A549 (cell line): ENCODE measurements around the gene NRN1L. TPM values are rescaled to one million over a fixed set of nuclear protein-coding genes. Genes with fewer than 3 reads are reported as not detected.
"Not testable (repeated sequence)": the region's sequence is repeated elsewhere in the genome, so short reads cannot be mapped to it uniquely, and the experiment has no call there.

Experiments
- ATAC-seq, 2 experiments: fragments of 200-7000 bp in 1 of 2; fragments of >200 bp in 1 of 2; cut with Nextera tagmentation in 1 of 2; cut with Tn5 transposase in 1 of 2; 3 replicates each; pipeline versions ENCODE4 v1.8.0 to v1.9.1; 2018 to 2020; ENCODE audit warnings: mild to moderate bottlenecking in 1 of 2, moderate library complexity in 1 of 2
- CTCF ChIA-PET: fragments of 300-600 bp; sonication (Branson Sonifier 250); formaldehyde crosslinking; extraction: SDS; loops from one replicate; lab custom pipeline; 2021; ENCODE audit warnings: antibody characterized with exemption, inconsistent platforms; lab: Yijun Ruan, JAX
- POLR2A ChIA-PET: fragments of 350-600 bp; formaldehyde crosslinking; extraction: SDS; loops from one replicate; lab custom pipeline; 2021; ENCODE audit warnings: antibody characterized with exemption, inconsistent platforms; lab: Yijun Ruan, JAX
- DNase-seq, 2 experiments: peaks; one replicate each; pipeline versions ENCODE4 v3.0.0 to v3.0.0-alpha.2; 2011 to 2016; ENCODE audit warnings: low read depth in 1 of 2, low spot score in 1 of 2
- FAIRE-seq: peaks from 2 replicates; lab custom pipeline; 2011; peaks lifted over from hg19 to GRCh38; lab: Jason Lieb, UNC
- H3K27ac ChIP-seq, 2 experiments: fragments of >200 bp; sonication (Bioruptor Twin); formaldehyde crosslinking; 3 replicates each; pipeline ENCODE4 v1.5.1; 2016 to 2017
- H3K4me1 ChIP-seq: fragments of >200 bp; sonication (Bioruptor Twin); formaldehyde crosslinking; 3 replicates; pipeline ENCODE4 v1.6.1; 2016
- H3K4me2 ChIP-seq: fragments of >200 bp; sonication (Bioruptor Twin); formaldehyde crosslinking; 3 replicates; pipeline ENCODE4 v1.6.1; 2016
- H3K4me3 ChIP-seq: fragments of >200 bp; sonication (Bioruptor Twin); formaldehyde crosslinking; 3 replicates; pipeline ENCODE4 v1.5.1; 2016
- H3K9me3 ChIP-seq: fragments of >200 bp; sonication (Bioruptor Twin); formaldehyde crosslinking; 3 replicates; pipeline ENCODE4 v1.6.1; 2016
- CHD4 ChIP-seq: fragments of 200-600 bp; sonication (generic); IDR thresholded peaks from 2 replicates; pipeline ENCODE4 v1.6.1; 2016; ENCODE audit warnings: antibody characterized with exemption, mild to moderate bottlenecking, borderline replicate concordance
- EHF ChIP-seq: fragments of 250-450 bp; sonication (Bioruptor Pico); IDR thresholded peaks from 2 replicates; pipeline ENCODE4 v1.5.0; 2020; ENCODE audit warnings: mild to moderate bottlenecking
- FOSL2 ChIP-seq, 2 experiments: fragments of 450-650 bp in 1 of 2; fragments of >200 bp in 1 of 2; sonication (Bioruptor Twin) in 1 of 2; formaldehyde crosslinking; IDR thresholded peaks; 2 replicates each; pipeline versions ENCODE4 v1.5.0 to v1.6.1; 2016 to 2020; ENCODE audit warnings: mild to moderate bottlenecking in 1 of 2, moderate library complexity in 1 of 2
- HDAC2 ChIP-seq: fragments of 200-600 bp; sonication (generic); IDR thresholded peaks from 2 replicates; pipeline ENCODE4 v1.6.1; 2016
- HOXB13 ChIP-seq: fragments of 250-450 bp; sonication (Bioruptor Pico); IDR thresholded peaks from 2 replicates; pipeline ENCODE4 v1.5.0; 2020; ENCODE audit warnings: low read depth, mild to moderate bottlenecking, moderate library complexity
- HOXB5 ChIP-seq: fragments of 250-450 bp; sonication (Bioruptor Pico); IDR thresholded peaks from 2 replicates; pipeline ENCODE4 v1.5.0; 2020; ENCODE audit warnings: mild to moderate bottlenecking, moderate library complexity
- JUN ChIP-seq, 2 experiments: fragments of >200 bp; sonication (Bioruptor Twin); formaldehyde crosslinking; IDR thresholded peaks; 2 replicates in 1 of 2; 3 replicates in 1 of 2; pipeline ENCODE4 v1.6.1; 2016 to 2017
- JUNB ChIP-seq: fragments of >200 bp; sonication (Bioruptor Twin); formaldehyde crosslinking; IDR thresholded peaks from 2 replicates; pipeline ENCODE4 v1.6.1; 2016
- KDM1A ChIP-seq: fragments of 200-600 bp; sonication (generic); IDR thresholded peaks from 2 replicates; pipeline ENCODE4 v1.6.1; 2016; ENCODE audit warnings: low read depth, mild to moderate bottlenecking
- KDM5A ChIP-seq: fragments of 200-600 bp; sonication (generic); IDR thresholded peaks from 2 replicates; pipeline ENCODE4 v1.6.1; 2016; ENCODE audit warnings: antibody characterized with exemption, mild to moderate bottlenecking
- MAFK ChIP-seq: fragments of 450-650 bp; IDR thresholded peaks from 2 replicates; pipeline ENCODE4 v1.6.1; 2014; ENCODE audit not compliant: partially characterized antibody
- PHF8 ChIP-seq: fragments of 200-600 bp; sonication (generic); IDR thresholded peaks from 2 replicates; pipeline ENCODE4 v1.6.1; 2016; ENCODE audit warnings: low read depth, mild to moderate bottlenecking, antibody characterized with exemption, moderate library complexity, borderline replicate concordance
- POLR2A ChIP-seq: IDR thresholded peaks from 2 replicates; pipeline ENCODE4 v1.6.1; 2012; ENCODE audit warnings: mild to moderate bottlenecking, low read length
- RNF2 ChIP-seq: fragments of 200-600 bp; sonication (generic); IDR thresholded peaks from 2 replicates; pipeline ENCODE4 v1.6.1; 2016; ENCODE audit warnings: low read depth, mild to moderate bottlenecking, antibody characterized with exemption, moderate library complexity, borderline replicate concordance
- SMC3 ChIP-seq: fragments of >200 bp; sonication (Bioruptor Twin); formaldehyde crosslinking; IDR thresholded peaks from 3 replicates; pipeline ENCODE4 v1.6.1; 2018; ENCODE audit warnings: inconsistent platforms
- SREBF2 ChIP-seq: fragments of 450-650 bp; IDR thresholded peaks from 2 replicates; pipeline ENCODE4 v1.6.1; 2014; ENCODE audit warnings: mild to moderate bottlenecking, moderate library complexity
- TP53 ChIP-seq: fragments of 250-450 bp; sonication (Bioruptor Pico); IDR thresholded peaks from 2 replicates; pipeline ENCODE4 v1.5.0; 2021; ENCODE audit warnings: mild to moderate bottlenecking, moderate library complexity
- ZNF302 ChIP-seq: fragments of 250-450 bp; sonication (Bioruptor Pico); IDR thresholded peaks from 2 replicates; pipeline ENCODE4 v1.9.0; 2021; ENCODE audit warnings: inconsistent platforms, mild to moderate bottlenecking, moderate library complexity
- ZSCAN20 ChIP-seq: fragments of 250-450 bp; sonication (Bioruptor Pico); IDR thresholded peaks from 2 replicates; pipeline ENCODE4 v1.8.0; 2022; ENCODE audit warnings: mild to moderate bottlenecking, moderate library complexity
- WGBS: methylation state at CpG from one replicate; pipeline ENCODE4 v1.1.6; 2017; ENCODE audit errors: missing lambda C conversion rate; 5-methylcytosine and 5-hydroxymethylcytosine counted together
- polyA plus RNA-seq, 4 experiments: library from polyadenylated mRNA; depleted of rRNA in 3 of 4; stranded (reverse); fragments of >200 nt; fragmentation: RNase III in 1 of 4; extraction: RNeasy Plus Mini Kit Qiagen cat#74134 plus additional on column Dnase treatment in 1 of 4; gene quantifications; 2 replicates in 3 of 4; 3 replicates in 1 of 4; pipeline ENCODE4 v1.2.3, GENCODE V29; 2011 to 2017
- TF ChIP-seq, protein P1 (sequence below): fragments of >200 bp; sonication (Bioruptor Twin); formaldehyde crosslinking; IDR thresholded peaks from 2 replicates; pipeline ENCODE4 v1.6.1; 2016
- TF ChIP-seq, protein P2 (sequence below): IDR thresholded peaks from 2 replicates; pipeline ENCODE4 v1.6.1; 2012
- TF ChIP-seq, protein P3 (sequence below): fragments of 250-450 bp; sonication (Bioruptor Pico); IDR thresholded peaks from 2 replicates; pipeline ENCODE4 v1.5.0; 2020; ENCODE audit warnings: low read depth, mild to moderate bottlenecking, moderate library complexity
- TF ChIP-seq, protein P4 (sequence below): fragments of >200 bp; sonication (Bioruptor Twin); formaldehyde crosslinking; IDR thresholded peaks from 3 replicates; pipeline ENCODE4 v1.5.1; 2016
- TF ChIP-seq, protein P5 (sequence below): fragments of 250-450 bp; sonication (Bioruptor Pico); IDR thresholded peaks from 2 replicates; pipeline ENCODE4 v1.5.0; 2021; ENCODE audit warnings: mild to moderate bottlenecking, moderate library complexity, borderline replicate concordance

Gene NRN1L
- polyA plus RNA-seq, 2 of the 4 experiments (the other 2 are of a cell fraction), result 0.22 TPM; not detected in 1

DNA sequence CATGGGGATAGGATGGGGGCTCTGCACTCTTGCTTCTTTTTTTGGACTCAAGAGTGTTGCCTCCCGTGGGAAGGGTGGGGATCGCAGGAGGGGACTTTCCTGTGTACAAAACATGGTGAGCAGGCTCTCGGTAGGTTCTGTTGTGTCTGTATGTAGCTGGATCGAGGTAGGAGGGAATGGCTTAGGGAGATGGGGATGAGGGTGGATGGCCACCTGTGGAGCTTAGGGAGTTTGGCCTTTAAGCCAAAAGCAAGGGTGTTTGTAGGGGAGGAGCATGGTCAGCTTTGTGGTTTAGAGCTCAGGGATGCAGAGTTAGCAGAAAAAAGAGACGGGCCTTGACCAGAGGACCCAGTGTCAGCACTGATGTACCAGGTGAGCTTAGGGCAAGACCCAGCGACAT is 22.8 kb upstream of the NRN1L start (continued):
- TF ChIP-seq, protein P1, sequence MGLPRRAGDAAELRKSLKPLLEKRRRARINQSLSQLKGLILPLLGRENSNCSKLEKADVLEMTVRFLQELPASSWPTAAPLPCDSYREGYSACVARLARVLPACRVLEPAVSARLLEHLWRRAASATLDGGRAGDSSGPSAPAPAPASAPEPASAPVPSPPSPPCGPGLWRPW, result no peak
- TF ChIP-seq HOXB5 (CRISPR knock-in tag) (no peak), KDM5A (no peak), POLR2A (no peak), HDAC2 (no peak), TP53 (CRISPR knock-in tag) (no peak), ZNF302 (no peak), ZSCAN20 (CRISPR knock-in tag) (no peak)
- TF ChIP-seq, protein P2, sequence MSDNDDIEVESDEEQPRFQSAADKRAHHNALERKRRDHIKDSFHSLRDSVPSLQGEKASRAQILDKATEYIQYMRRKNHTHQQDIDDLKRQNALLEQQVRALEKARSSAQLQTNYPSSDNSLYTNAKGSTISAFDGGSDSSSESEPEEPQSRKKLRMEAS, result no peak
- TF ChIP-seq, protein P3, sequence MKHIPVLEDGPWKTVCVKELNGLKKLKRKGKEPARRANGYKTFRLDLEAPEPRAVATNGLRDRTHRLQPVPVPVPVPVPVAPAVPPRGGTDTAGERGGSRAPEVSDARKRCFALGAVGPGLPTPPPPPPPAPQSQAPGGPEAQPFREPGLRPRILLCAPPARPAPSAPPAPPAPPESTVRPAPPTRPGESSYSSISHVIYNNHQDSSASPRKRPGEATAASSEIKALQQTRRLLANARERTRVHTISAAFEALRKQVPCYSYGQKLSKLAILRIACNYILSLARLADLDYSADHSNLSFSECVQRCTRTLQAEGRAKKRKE (CRISPR knock-in tag), result no peak
- TF ChIP-seq, all 56 proteins: peak for 0

DNA sequence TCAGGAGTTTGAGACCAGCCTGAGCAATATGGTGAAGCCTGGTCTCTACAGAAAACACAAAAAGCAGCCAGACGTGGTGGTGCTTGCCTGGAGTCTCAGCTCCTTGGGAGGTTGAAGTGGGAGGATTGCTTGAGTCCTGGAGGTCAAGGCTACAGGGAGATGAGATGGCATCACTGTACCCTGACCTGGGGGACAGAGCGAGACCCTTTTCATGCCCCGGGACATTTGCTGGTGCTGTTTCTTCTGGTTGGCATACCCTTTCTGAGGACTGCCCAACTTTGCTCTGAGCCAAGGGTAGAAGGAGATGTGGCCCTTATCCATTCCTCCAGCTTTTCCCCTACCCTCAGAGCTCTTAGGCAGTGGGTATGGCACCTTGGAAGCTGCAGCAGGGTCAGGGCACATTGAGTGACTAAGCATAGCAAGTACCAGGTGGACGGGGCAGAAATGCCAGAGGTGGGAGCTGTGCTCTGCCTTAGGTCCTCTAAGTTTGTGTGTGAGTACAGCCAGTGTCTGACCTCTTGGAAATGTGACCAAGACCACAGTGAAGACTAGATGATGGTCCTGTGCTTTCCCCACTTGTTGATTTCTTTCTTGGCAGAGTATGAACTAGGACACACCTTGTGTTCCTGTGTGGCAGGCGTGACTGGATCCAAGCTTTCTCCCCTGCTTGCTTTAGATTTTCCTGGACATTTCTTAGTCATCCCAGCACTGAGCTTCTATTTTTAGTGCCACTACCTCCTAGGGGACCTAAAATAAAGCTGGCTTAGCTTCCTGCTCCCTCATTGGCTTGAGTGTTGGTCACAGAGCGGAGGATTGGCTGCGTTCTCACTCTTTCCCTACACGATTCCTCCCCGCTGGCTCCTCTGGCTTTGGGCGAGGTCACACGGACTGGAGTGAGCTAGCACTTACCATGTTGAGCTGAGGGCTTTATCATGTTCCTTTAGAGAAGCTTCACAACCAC is 21.8 kb upstream of the NRN1L start:
- TF ChIP-seq EHF (CRISPR knock-in tag), result no peak
- TF ChIP-seq SMC3, result no peak
- no peak for TF ChIP-seq JUN (IDR thresholded peaks at IDR 0.05)
- TF ChIP-seq PHF8, result no peak
- TF ChIP-seq TP53 (CRISPR knock-in tag), result no peak
- TF ChIP-seq RNF2, result no peak
- no peak for TF ChIP-seq HDAC2
- TF ChIP-seq, protein P1, result no peak
- TF ChIP-seq MAFK, result no peak
- TF ChIP-seq, protein P4, sequence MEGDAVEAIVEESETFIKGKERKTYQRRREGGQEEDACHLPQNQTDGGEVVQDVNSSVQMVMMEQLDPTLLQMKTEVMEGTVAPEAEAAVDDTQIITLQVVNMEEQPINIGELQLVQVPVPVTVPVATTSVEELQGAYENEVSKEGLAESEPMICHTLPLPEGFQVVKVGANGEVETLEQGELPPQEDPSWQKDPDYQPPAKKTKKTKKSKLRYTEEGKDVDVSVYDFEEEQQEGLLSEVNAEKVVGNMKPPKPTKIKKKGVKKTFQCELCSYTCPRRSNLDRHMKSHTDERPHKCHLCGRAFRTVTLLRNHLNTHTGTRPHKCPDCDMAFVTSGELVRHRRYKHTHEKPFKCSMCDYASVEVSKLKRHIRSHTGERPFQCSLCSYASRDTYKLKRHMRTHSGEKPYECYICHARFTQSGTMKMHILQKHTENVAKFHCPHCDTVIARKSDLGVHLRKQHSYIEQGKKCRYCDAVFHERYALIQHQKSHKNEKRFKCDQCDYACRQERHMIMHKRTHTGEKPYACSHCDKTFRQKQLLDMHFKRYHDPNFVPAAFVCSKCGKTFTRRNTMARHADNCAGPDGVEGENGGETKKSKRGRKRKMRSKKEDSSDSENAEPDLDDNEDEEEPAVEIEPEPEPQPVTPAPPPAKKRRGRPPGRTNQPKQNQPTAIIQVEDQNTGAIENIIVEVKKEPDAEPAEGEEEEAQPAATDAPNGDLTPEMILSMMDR, result no peak
- no peak for TF ChIP-seq JUNB
- TF ChIP-seq, protein P5, sequence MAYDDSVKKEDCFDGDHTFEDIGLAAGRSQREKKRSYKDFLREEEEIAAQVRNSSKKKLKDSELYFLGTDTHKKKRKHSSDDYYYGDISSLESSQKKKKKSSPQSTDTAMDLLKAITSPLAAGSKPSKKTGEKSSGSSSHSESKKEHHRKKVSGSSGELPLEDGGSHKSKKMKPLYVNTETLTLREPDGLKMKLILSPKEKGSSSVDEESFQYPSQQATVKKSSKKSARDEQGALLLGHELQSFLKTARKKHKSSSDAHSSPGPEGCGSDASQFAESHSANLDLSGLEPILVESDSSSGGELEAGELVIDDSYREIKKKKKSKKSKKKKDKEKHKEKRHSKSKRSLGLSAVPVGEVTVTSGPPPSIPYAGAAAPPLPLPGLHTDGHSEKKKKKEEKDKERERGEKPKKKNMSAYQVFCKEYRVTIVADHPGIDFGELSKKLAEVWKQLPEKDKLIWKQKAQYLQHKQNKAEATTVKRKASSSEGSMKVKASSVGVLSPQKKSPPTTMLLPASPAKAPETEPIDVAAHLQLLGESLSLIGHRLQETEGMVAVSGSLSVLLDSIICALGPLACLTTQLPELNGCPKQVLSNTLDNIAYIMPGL (CRISPR knock-in tag), result no peak
- no peak for TF ChIP-seq ZSCAN20 (CRISPR knock-in tag)
- no peak for TF ChIP-seq FOSL2 (IDR thresholded peaks at IDR 0.05)
- TF ChIP-seq FOSL2 (CRISPR knock-in tag; IDR thresholded peaks at IDR 0.05), result no peak
- no peak for TF ChIP-seq SREBF2
- TF ChIP-seq CHD4, result no peak
- no peak for TF ChIP-seq KDM1A
- TF ChIP-seq HOXB13 (CRISPR knock-in tag), result no peak
- TF ChIP-seq HOXB5 (CRISPR knock-in tag), result no peak
- Histone ChIP-seq H3K9me3 (no peaks in the 10 kb centered on the region), H3K27ac (peak overlapping the region in 1 of 2 experiments; percentile 20; a peak in 1 of 6 replicates), H3K4me2 (peak overlapping the region; percentile 33; the same call in 2 of the 3 replicates), H3K4me1 (peaks cover 42% of the 10 kb centered on the region), H3K4me3 (no peak overlapping the region)
- FAIRE-seq (no peak), ATAC-seq (peak; percentile 6 to 7; a peak in 2 of 6 replicates), DNase-seq (no peak)
- CTCF ChIA-PET, result interaction anchor here (0.8 to 9.3 kb wide), 12 partner anchors 10 to 382 kb away, joined by 3 to 86 read pairs (median 4); partner anchors contain the start of genes ATP6V0D1 and NRN1L
- POLR2A ChIA-PET, result interaction anchor here (2.0 kb wide), 1 partner anchor 10 kb away, joined by 5 read pairs; the partner anchor contains the start of gene EDC4
- WGBS, result 90% methylated on average over 11 of the region's 11 CpGs

DNA sequence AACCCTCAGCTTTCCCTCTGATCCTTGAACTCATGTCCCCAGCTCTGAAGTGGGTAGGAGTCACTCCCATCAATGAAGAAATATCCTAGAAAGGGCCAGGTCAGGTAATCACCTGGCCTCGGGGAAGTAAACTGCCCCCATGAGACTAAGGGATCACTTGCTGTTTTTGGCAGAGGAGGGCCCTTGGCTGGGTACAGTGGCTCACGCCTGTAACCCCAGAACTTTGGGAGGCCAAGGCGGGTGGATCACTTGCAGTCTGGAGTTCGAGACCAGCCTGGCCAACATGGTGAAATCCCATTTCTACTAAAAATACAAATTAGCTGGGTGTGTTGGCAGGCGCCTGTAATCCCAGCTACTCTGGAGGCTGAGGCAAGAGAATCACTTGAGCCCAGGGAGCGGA is 20.6 kb upstream of the NRN1L start:
- 90% methylated on average over 6 of the region's 6 CpGs for WGBS
- not testable (repeated sequence) for ATAC-seq, DNase-seq

More for the DNA sequence above, 20.6 kb upstream of the NRN1L start:
- H3K4me3 ChIP-seq, H3K27ac ChIP-seq, H3K9me3 ChIP-seq, POLR2A ChIA-PET, FAIRE-seq, H3K4me2 ChIP-seq: not testable (repeated sequence)
- CTCF ChIA-PET, result interaction anchor here (0.6 to 9.3 kb wide), 10 partner anchors 8 to 579 kb away, joined by 3 to 86 read pairs (median 4); partner anchors contain the start of gene NRN1L
- H3K4me1 ChIP-seq, result peaks cover 32% of the 10 kb centered on the region
